Thyroid gland (tissue), 4 donors: ENCODE data around the gene MAD1L1. TPM values are rescaled to one million over a fixed set of nuclear protein-coding genes. Genes with fewer than 3 reads are reported as not detected.

Experiments
- DNase-seq, 2 donors: peaks; one replicate each; pipeline ENCODE4 v3.0.0-alpha.2; 2019
- H3K27ac ChIP-seq, 3 donors: fragments of 200-600 bp; sonication (generic); 1 replicate in 2 of 3; 2 replicates in 1 of 3; pipeline ENCODE4 v1.5.1; 2016 to 2019; ENCODE audit warnings: mild to moderate bottlenecking in 1 of 3, moderate library complexity in 1 of 3
- H3K27me3 ChIP-seq: fragments of 200-600 bp; sonication (generic); one replicate; pipeline ENCODE4 v1.5.1; 2019
- H3K36me3 ChIP-seq, 2 donors: fragments of 200-600 bp; sonication (generic); one replicate each; pipeline ENCODE4 v1.5.1; 2016 to 2019
- H3K4me1 ChIP-seq, 2 donors: fragments of 200-600 bp; sonication (generic); one replicate each; pipeline ENCODE4 v1.5.1; 2017 to 2019
- H3K4me3 ChIP-seq, 3 donors: fragments of 200-600 bp; sonication (generic); replicated peaks in 1 of 3; 1 replicate in 2 of 3; 2 replicates in 1 of 3; pipeline ENCODE4 v1.5.1; 2016; ENCODE audit warnings: mild to moderate bottlenecking in 1 of 3
- H3K9me3 ChIP-seq: fragments of 200-600 bp; sonication (generic); one replicate; pipeline ENCODE4 v1.5.1; 2017
- CTCF ChIP-seq, 6 experiments: fragments of 200-600 bp in 3 of 6; fragments of 450-650 bp in 3 of 6; sonication (generic) in 3 of 6; IDR thresholded peaks; one replicate each; pipeline ENCODE4 v1.5.1; 2016 to 2019; ENCODE audit warnings: antibody characterized with exemption in 6 of 6, mild to moderate bottlenecking in 2 of 6, inconsistent platforms in 1 of 6, moderate library complexity in 1 of 6
- POLR2A ChIP-seq, 2 donors: fragments of 450-650 bp; IDR thresholded peaks; one replicate each; pipeline ENCODE4 v1.6.1; 2017; ENCODE audit warnings: antibody characterized with exemption in 2 of 2, mild to moderate bottlenecking in 2 of 2, moderate library complexity in 1 of 2
- WGBS, 2 donors: methylation state at CpG; one replicate each; pipeline ENCODE4 v1.1.5; 2017; 5-methylcytosine and 5-hydroxymethylcytosine counted together
- intact Hi-C: fragments of 100-400 bp; cut with DNase I; formaldehyde crosslinking; loops from one replicate; pipeline ENCODE4 v1.15.1; 2023
- total RNA-seq, 4 donors: library from RNA; depleted of rRNA; stranded (reverse); fragments of >200 nt; gene quantifications; one replicate each; pipeline ENCODE4 v1.2.3, GENCODE V29; 2016

The MAD1L1 gene
- total RNA-seq, 4 donors from 2014 or later: 27.4 to 38.6 (median 33.9) TPM

- no peak for TF ChIP-seq POLR2A (IDR thresholded peaks at IDR 0.05)
- no peak for TF ChIP-seq CTCF (IDR thresholded peaks at IDR 0.05)
- Histone ChIP-seq H3K9me3 (no peaks in the 10 kb centered on the region), H3K4me1 (no peaks in the 10 kb centered on the region), H3K27me3 (no peaks in the 10 kb centered on the region), H3K4me3 (no peak overlapping the region), H3K27ac (no peak overlapping the region), H3K36me3 (peaks cover 4 to 8% of the 10 kb centered on the region in 2 donors)
- WGBS, 2 donors: 90 to 91% methylated on average over 17 to 21 of the region's 30 CpGs
- intact Hi-C loops: no loop called here
- DNase-seq: no peak
These were observed 336.9 kb downstream of the MAD1L1 start for GRCh38 chr7:1895664-1896515.

GRCh38 chr7:1894906-1895663 is 337.7 kb downstream of the MAD1L1 start:
- Histone ChIP-seq H3K27ac (no peak overlapping the region), H3K4me3 (no peak overlapping the region), H3K4me1 (no peaks in the 10 kb centered on the region), H3K27me3 (no peaks in the 10 kb centered on the region), H3K36me3 (peaks cover 4 to 8% of the 10 kb centered on the region in 2 donors), H3K9me3 (no peaks in the 10 kb centered on the region)
- TF ChIP-seq POLR2A (IDR thresholded peaks at IDR 0.05) (no peak), CTCF (IDR thresholded peaks at IDR 0.05) (no peak)
- intact Hi-C loops: no loop called here
- WGBS, 2 donors: 89 to 92% methylated on average over 13 to 14 of the region's 15 CpGs
- DNase-seq: no peak

GRCh38 chr7:1894313-1894900 is 338.3 kb downstream of the MAD1L1 start:
- no peak overlapping the region for H3K27ac ChIP-seq
- TF ChIP-seq CTCF (IDR thresholded peaks at IDR 0.05) (no peak), POLR2A (IDR thresholded peaks at IDR 0.05) (no peak)
- DNase-seq: no peak
- no peaks in the 10 kb centered on the region for H3K9me3 ChIP-seq
- no peak overlapping the region for H3K4me3 ChIP-seq
- 92 to 94% methylated on average over 3 to 9 of the region's 9 CpGs for WGBS, 2 donors
- H3K27me3 ChIP-seq: no peaks in the 10 kb centered on the region
- no peaks in the 10 kb centered on the region for H3K4me1 ChIP-seq
- intact Hi-C loops: no loop called here
- H3K36me3 ChIP-seq: peaks cover 4 to 8% of the 10 kb centered on the region in 2 donors

GRCh38 chr7:1893451-1893850 is 339.3 kb downstream of the MAD1L1 start:
- intact Hi-C loops: no loop called here
- Histone ChIP-seq H3K4me1 (no peaks in the 10 kb centered on the region), H3K27me3 (no peaks in the 10 kb centered on the region), H3K9me3 (no peaks in the 10 kb centered on the region), H3K4me3 (no peak overlapping the region), H3K27ac (no peak overlapping the region), H3K36me3 (peaks cover 4 to 8% of the 10 kb centered on the region in 2 donors)
- TF ChIP-seq CTCF (IDR thresholded peaks at IDR 0.05): no peak
- TF ChIP-seq POLR2A (IDR thresholded peaks at IDR 0.05): no peak
- 87 to 96% methylated on average over 4 to 5 of the region's 5 CpGs for WGBS, 2 donors
- DNase-seq: no peak
